C1 segment of cervical spinal cord (tissue), 14 donors: ENCODE measurements around the gene TRPM2.
"Not testable (repeated sequence)": the region's sequence is repeated elsewhere in the genome, so short reads cannot be mapped to it uniquely, and the experiment has no call there.

Experiments
- DNase-seq, 14 donors: peaks; one replicate each; lab custom pipeline; 2025; lab: John Stamatoyannopoulos, UW

TRPM2 gene

GRCh38 chr21:44395260-44395659 is 41.8 kb downstream of the TRPM2 start:
- DNase-seq: no peak

DNA sequence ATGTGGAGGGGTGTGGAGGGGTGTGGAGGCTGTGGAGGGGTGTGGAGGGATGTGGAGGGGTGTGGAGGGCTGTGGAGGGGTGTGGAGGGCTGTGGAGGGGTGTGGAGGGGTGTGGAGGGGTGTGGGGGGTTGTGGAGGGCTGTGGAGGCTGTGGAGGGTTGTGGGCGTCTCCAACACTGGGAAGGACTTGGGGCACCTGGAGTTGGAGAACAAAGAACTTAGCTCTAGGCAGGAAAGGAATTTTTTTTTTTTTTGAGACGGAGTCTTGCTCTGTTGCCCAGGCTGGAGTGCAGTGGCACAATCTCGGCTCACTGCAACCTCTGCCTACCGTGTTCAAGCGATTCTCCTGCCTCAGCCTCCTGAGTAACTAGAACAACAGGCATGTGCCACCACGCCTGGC is 43.4 kb downstream of the TRPM2 start:
- not testable (repeated sequence) for DNase-seq

DNA sequence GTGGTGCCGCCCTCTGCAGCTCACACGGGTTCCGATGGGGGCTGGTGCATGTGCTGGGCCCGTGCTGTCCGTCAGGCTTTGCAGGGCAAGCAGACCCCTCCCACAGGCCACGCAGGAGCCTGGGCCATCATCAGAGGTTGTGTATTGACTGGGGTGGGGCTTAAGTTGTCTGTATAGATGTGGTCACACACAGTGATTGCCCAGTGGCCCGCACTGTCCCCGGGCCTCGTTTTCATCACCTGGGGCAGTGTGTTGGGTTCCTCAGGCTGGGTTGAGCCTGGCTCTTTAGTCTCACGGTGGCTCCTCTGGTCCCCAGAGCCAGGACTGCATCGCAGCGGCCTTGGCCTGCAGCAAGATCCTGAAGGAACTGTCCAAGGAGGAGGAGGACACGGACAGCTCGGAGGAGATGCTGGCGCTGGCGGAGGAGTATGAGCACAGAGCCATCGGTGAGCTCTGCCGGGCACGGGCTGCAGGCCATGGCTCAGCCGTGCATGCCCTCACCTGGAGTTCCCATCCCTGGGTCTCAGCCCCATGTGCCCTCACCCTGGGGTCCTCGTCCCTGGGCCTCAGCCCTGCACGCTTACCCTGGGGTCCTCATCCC is 44.1 kb downstream of the TRPM2 start:
- no peak for DNase-seq

GRCh38 chr21:44398499-44398898 is 45.1 kb downstream of the TRPM2 start:
- no peak for DNase-seq

DNA sequence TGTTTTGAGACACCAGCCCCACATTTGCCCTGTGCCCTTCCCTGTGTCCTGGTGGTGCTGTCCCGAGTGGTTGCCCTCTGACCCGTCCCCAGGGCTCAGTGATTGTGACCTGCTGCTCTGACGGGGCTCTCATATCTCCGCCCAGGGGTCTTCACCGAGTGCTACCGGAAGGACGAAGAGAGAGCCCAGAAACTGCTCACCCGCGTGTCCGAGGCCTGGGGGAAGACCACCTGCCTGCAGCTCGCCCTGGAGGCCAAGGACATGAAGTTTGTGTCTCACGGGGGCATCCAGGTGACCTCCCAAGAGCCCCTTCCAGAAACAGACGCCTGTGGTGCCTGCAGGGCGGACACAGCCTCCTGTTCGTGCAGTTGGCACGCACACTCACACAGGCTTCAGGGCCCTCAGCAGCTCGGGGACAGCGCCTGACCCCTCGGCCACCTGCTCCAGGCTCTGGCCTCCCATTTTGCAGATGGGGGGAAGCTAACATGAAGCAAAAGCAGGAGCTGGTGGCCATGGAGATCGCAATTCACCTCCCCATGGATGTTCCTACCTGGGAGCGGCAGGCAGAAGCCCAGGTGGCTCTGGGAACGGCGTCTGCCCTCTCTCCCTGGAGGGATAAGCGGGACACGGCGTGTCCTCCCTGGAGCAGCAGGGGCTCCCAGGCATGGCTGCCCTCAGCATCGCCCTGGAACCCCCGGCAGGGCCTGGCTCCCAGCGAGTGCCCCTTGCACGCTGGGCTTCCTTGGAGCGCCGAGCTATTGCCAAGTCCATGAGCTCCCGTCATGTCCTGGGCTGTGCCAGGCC is 45.9 kb downstream of the TRPM2 start:
- no peak for DNase-seq

GRCh38 chr21:44399955-44400790 is 46.8 kb downstream of the TRPM2 start:
- no peak for DNase-seq

- DNase-seq: no peak
Observed at GRCh38 chr21:44400791-44401385, 47.5 kb downstream of the TRPM2 start.

GRCh38 chr21:44401386-44402160 is 48.2 kb downstream of the TRPM2 start:
- DNase-seq: no peak

DNA sequence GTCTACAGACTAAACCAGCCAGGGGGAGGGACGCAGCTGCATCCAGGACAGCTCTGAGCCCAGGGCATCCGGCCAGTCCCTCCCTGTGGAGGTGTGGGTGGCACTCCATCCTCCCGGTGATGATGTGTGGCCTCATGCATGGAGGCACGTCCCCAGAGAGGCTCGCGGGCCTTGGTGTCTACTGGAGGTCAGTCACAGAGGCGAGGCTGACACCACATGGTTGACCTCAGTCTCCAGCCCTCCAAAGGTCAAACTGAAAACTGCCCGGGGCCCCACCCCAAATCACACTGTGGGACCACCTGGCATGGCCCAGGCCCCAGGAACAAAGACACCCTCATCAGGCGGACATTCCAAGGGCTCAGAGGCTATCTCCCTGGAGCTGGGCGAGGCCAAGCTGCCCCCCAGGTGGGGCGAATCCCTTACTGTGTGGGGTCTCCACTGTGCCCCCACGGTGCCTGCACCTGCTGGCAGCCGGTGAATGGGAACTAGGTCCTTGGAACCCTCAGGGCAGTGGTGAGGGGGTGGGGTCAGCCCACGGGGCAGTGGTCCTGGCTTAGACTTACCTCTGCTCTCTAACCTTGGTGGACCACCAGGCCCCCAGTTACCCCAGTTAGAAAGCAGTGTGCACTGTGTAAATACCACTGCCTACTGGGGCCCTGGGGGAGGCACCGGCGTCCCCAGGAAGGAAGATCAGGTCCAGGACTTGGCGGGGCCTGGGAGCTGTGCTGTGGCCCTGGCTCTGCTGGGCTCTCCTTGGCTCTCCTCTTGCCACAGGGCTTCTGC is 49.1 kb downstream of the TRPM2 start:
- DNase-seq: no peak

- DNase-seq: no peak
Observed at GRCh38 chr21:44403106-44404020, 49.9 kb downstream of the TRPM2 start.

GRCh38 chr21:44404482-44404881 is 51.1 kb downstream of the TRPM2 start:
- not testable (repeated sequence) for DNase-seq

DNA sequence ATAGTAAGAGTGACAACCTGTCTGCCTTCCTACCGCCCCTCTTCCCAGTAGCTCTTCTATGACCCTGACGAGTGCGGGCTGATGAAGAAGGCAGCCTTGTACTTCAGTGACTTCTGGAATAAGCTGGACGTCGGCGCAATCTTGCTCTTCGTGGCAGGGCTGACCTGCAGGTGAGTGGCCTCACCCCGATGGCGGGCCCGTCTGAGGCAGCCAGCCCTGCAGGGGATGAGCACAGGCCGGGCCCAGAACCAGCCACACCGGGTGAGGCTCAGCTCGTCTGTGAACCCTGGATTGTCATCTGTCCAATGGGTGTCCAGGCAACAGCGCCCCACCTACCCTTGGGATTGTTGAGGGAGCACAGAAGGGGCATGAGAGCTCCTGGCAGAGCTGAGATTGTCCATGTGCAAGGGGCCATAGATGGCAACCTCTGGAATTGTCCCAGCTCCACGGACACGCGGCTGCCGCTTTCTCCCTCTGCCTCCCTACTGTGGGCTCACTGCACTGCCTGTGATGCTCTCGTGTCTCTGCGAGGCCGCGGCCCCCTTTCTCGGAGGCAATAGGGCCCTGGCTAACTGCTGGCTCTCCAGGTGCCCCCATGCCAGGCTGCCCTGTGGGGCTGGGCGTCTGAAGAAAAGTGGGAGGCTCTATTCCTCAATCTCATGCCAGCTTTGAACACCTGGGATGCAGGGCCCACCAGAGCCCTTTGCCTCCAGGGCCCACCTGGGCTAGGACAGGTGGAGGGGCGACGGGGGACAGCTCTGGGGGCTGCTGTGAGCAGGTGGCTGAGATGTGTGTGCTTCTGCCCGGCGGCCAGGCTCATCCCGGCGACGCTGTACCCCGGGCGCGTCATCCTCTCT is 51.9 kb downstream of the TRPM2 start:
- DNase-seq: no peak

DNA sequence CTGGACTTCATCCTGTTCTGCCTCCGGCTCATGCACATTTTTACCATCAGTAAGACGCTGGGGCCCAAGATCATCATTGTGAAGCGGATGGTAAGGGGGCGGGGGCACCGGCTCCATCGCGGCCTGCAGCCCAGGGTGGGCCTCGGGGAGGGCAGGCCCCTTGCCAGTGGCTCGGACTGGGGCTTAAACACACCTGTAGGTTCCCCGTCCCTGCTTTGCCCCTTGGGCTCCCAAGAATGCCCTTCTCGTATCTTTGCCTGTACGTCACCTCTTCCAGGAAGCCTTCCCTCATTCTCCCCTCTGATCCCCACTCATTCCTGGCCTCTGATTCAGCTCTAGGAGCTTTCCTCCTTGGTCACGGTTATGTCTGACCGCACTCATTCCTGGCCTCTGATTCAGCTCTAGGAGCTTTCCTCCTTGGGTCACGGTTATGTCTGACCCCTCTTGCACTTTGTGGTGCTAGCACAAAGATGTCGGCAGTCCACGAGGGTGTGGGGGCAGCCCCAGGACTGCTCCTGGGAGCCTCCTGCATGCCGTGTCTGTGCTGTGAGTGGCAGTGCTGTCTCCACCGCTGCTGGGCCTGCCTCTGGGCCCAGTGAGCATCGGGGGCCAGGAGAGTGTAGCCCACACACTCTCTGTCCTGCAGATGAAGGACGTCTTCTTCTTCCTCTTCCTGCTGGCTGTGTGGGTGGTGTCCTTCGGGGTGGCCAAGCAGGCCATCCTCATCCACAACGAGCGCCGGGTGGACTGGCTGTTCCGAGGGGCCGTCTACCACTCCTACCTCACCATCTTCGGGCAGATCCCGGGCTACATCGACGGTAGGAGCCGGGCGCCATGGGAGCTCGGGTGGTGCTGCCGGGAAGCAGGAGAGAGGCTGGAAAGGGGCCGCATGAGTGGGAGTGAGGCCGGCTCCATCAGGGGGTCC is 52.8 kb downstream of the TRPM2 start:
- no peak for DNase-seq

DNA sequence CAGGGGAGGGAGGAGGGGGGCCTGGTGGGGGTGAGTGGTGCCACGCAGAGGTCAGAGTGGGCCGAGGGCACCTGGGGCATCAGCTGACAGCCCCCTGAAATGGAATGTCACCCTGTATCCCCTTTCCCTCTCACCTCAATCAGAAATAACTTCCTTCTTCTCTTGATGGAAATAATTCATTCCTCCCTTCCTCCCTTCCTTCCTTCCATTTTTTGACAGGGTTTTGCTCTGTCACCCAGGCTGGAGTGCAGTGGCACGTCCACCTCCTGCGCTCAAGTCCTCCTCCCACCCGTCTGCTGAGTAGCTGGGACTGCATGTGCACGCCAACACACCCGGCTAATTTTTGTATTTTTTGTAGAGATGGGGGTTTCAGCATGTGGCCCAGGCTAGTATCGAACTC is 53.5 kb downstream of the TRPM2 start:
- DNase-seq: no peak

GRCh38 chr21:44407493-44407892 is 54.1 kb downstream of the TRPM2 start:
- DNase-seq: no peak

DNA sequence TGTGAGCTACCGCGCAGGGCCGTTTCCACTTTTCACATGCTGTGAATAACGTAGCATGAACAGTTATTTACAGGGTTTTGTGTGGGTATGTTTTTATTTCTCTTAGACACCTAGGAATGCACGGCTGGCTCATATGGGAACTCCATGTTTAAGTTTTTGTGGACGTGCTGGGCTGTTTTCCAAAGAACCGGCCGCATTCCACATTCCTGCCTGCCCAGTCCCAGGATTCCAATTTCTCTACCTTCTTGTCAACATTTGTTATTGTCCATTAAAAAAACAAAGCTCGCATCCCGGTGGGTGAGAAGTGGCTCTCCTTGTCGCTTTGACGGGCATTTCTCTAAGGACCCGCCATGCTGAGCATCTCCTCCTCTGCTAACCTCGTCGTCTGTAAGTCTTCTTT is 54.8 kb downstream of the TRPM2 start:
- no peak for DNase-seq

- DNase-seq: no peak
Observed at GRCh38 chr21:44413566-44414290, 60.3 kb downstream of the TRPM2 start.
